ENCODE measurements around the gene HPCAL1.

The HPCAL1 gene

DNA sequence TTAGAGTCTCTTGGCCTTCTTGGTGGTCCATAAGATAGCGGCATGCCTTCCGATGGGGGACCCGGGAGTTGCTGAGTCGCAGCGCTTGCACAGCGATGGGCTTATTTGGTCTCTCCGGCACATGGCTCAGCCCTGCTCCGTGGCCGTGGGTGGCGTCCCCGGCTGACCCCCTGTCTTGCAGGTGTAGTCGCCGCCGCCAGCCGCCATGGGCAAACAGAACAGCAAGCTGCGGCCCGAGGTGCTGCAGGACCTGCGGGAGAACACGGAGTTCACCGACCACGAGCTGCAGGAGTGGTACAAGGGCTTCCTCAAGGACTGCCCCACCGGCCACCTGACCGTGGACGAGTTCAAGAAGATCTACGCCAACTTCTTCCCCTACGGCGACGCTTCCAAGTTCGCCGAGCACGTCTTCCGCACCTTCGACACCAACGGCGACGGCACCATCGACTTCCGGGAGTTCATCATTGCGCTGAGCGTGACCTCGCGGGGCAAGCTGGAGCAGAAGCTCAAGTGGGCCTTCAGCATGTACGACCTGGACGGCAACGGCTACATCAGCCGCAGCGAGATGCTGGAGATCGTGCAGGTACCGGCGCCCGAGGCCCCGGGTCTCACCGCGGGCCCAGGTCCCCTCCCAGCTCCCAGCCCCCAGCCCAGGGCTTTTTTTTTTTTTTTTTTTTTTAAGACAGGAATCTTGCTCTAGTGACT, 117.0 kb downstream of the HPCAL1 start:
- H3K4me3 ChIP-seq (ENCODE audit: low read depth, low read length), result no peak overlapping the region
- no peaks in the 10 kb centered on the region for H3K36me3 ChIP-seq (ENCODE audit: insufficient read depth, low read length)
- H3K79me2 ChIP-seq (ENCODE audit: control insufficient read depth, insufficient read depth, low read length, unreplicated experiment), result peaks cover 2% of the 10 kb centered on the region
- H3K27me3 ChIP-seq (ENCODE audit: insufficient read depth, low read length), result no peaks in the 10 kb centered on the region
- no peak overlapping the region for H2AFZ ChIP-seq (ENCODE audit: low read length, unreplicated experiment)
- no peaks in the 10 kb centered on the region for H3K4me1 ChIP-seq (ENCODE audit: control insufficient read depth, insufficient read depth, low read length, unreplicated experiment)
- no peak overlapping the region for H3K27ac ChIP-seq (ENCODE audit: low read depth, low read length)

DNA sequence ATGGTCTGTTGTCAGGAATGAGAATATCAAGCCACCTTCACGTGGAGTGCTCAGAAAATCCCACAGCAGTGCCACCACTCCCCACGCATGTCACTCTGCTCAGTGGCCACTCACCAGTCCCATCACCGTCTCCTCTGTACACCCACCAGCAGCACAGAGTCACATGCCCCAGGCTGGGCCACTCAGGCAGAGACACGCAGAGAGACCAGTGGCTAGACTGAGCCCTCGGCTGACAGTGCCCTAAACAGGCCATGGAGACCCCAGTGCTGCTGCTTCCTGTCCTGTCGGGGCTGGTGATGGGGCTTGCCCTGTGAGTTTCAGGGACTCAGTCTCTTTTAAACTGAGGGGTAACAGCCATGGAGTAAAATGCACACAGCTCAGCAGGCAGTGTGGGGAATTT, 119.5 kb downstream of the HPCAL1 start:
- H3K27ac ChIP-seq (ENCODE audit: low read depth, low read length), result no peak overlapping the region
- no peak overlapping the region for H2AFZ ChIP-seq (ENCODE audit: low read length, unreplicated experiment)
- no peaks in the 10 kb centered on the region for H3K27me3 ChIP-seq (ENCODE audit: insufficient read depth, low read length)
- no peaks in the 10 kb centered on the region for H3K36me3 ChIP-seq (ENCODE audit: insufficient read depth, low read length)
- no peaks in the 10 kb centered on the region for H3K4me1 ChIP-seq (ENCODE audit: control insufficient read depth, insufficient read depth, low read length, unreplicated experiment)
- no peaks in the 10 kb centered on the region for H3K79me2 ChIP-seq (ENCODE audit: control insufficient read depth, insufficient read depth, low read length, unreplicated experiment)
- no peak overlapping the region for H3K4me3 ChIP-seq (ENCODE audit: low read depth, low read length)

DNA sequence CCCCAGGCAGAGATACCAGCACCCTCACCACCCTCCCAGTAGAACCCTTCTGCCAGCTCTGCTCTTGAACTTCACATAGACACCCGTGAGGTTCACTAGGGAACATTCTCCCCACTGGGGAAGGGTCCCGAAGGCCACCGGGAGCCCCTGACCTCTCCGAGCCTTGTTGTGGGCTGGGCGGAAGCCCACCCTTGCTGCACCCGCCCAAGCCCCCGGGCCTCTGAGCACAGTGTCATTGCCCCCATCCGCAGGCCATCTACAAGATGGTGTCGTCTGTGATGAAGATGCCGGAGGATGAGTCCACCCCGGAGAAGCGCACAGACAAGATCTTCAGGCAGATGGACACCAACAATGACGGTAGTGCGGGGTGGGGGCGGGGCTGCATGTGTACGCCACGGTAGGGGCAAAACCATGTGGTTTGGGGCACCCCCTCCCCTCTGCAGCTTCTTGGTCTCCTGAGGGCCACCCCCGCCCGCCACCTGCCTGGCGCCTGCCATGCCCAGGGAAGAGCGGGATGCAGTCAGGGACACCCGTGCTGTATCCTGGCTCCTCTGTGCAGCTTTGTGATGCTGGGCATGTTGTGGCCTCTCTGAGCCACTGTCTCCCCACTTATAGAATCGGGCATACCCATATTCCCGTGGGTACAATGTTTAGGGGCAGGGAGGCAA, 120.2 kb downstream of the HPCAL1 start:
- H3K36me3 ChIP-seq (ENCODE audit: insufficient read depth, low read length), result no peaks in the 10 kb centered on the region
- no peak overlapping the region for H3K4me3 ChIP-seq (ENCODE audit: low read depth, low read length)
- no peaks in the 10 kb centered on the region for H3K79me2 ChIP-seq (ENCODE audit: control insufficient read depth, insufficient read depth, low read length, unreplicated experiment)
- no peaks in the 10 kb centered on the region for H3K27me3 ChIP-seq (ENCODE audit: insufficient read depth, low read length)
- no peaks in the 10 kb centered on the region for H3K4me1 ChIP-seq (ENCODE audit: control insufficient read depth, insufficient read depth, low read length, unreplicated experiment)
- H2AFZ ChIP-seq (ENCODE audit: low read length, unreplicated experiment), result no peak overlapping the region
- no peak overlapping the region for H3K27ac ChIP-seq (ENCODE audit: low read depth, low read length)

DNA sequence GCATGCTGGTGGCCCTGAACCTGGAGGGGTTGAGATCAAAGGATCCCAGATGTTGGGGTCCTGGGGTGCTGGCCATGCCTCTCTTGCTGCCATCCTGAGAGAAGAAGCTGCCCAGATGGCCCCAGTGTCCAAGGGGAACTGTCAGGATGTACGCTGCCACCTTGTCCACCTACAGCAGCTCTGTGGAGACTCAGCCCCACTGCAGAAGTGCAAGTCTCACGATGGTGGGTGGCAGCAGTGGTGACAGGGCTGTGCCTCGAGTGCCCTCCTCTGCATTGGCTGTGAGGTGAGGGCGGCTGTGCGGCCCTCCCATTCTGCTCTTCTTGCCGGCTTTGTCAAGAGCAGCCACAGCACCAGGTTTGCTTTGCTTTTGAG, 120.7 kb downstream of the HPCAL1 start:
- Histone ChIP-seq H3K36me3 (ENCODE audit: insufficient read depth, low read length) (no peaks in the 10 kb centered on the region), H3K4me3 (ENCODE audit: low read depth, low read length) (no peak overlapping the region), H2AFZ (ENCODE audit: low read length, unreplicated experiment) (no peak overlapping the region), H3K79me2 (ENCODE audit: control insufficient read depth, insufficient read depth, low read length, unreplicated experiment) (no peaks in the 10 kb centered on the region), H3K27ac (ENCODE audit: low read depth, low read length) (no peak overlapping the region), H3K4me1 (ENCODE audit: control insufficient read depth, insufficient read depth, low read length, unreplicated experiment) (no peaks in the 10 kb centered on the region), H3K27me3 (ENCODE audit: insufficient read depth, low read length) (no peaks in the 10 kb centered on the region)

DNA sequence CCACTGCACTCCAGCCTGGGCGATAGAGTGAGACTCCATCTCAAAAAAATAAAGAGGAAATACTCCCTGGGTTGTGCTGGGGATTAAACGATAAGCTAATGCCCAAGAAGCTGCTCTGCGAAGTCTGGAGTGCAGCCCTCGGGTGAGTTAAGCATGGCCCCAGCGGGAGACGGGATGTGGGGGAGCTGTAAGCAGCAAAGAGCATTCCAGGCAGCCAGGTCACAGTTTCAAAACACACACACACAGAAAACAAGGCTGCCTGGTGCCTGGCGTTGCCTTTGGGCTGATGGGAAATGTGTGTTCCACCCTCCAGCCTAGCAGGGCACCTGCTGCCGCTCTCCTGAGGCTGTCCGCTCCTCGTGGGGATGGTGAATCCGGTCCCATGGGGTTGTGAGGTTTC, 121.3 kb downstream of the HPCAL1 start:
- peaks cover 5% of the 10 kb centered on the region for H3K4me1 ChIP-seq (ENCODE audit: control insufficient read depth, insufficient read depth, low read length, unreplicated experiment)
- no peaks in the 10 kb centered on the region for H3K27me3 ChIP-seq (ENCODE audit: insufficient read depth, low read length)
- no peaks in the 10 kb centered on the region for H3K79me2 ChIP-seq (ENCODE audit: control insufficient read depth, insufficient read depth, low read length, unreplicated experiment)
- no peak overlapping the region for H3K27ac ChIP-seq (ENCODE audit: low read depth, low read length)
- no peaks in the 10 kb centered on the region for H3K36me3 ChIP-seq (ENCODE audit: insufficient read depth, low read length)
- H2AFZ ChIP-seq (ENCODE audit: low read length, unreplicated experiment), result no peak overlapping the region
- H3K4me3 ChIP-seq (ENCODE audit: low read depth, low read length), result no peak overlapping the region

DNA sequence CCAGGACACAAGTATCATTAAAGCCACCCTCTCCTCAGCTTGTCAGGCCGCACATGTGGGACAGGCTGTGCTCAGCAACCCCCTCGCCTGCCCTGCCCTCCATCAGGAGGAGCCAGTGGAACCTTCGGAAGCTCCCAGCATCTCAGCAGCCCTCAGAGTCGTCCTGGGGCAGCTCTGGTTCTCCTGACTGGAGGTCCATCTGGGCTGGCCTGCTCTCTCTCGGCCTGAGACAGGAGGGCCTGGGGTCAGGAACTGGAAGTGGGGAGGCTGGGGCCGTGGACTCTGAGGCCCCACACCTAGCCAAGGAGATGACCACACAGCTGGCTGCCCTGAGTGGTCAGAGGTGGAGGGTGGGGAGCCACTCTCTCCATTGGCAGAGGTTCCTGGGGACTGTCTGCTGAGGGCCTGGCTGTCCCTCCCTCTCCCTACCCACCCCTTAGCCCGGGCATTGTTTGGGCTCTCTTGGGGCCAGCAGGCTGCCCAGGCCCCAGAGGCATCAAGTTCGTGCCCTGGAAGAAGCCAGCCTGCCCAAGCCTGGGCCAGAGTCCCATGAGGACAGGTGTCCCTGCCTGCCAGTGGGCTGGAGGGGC, 122.3 kb downstream of the HPCAL1 start:
- no peaks in the 10 kb centered on the region for H3K79me2 ChIP-seq (ENCODE audit: control insufficient read depth, insufficient read depth, low read length, unreplicated experiment)
- H3K4me1 ChIP-seq (ENCODE audit: control insufficient read depth, insufficient read depth, low read length, unreplicated experiment), result peaks cover 5% of the 10 kb centered on the region
- no peak overlapping the region for H2AFZ ChIP-seq (ENCODE audit: low read length, unreplicated experiment)
- no peaks in the 10 kb centered on the region for H3K36me3 ChIP-seq (ENCODE audit: insufficient read depth, low read length)
- no peak overlapping the region for H3K4me3 ChIP-seq (ENCODE audit: low read depth, low read length)
- no peak overlapping the region for H3K27ac ChIP-seq (ENCODE audit: low read depth, low read length)
- no peaks in the 10 kb centered on the region for H3K27me3 ChIP-seq (ENCODE audit: insufficient read depth, low read length)

DNA sequence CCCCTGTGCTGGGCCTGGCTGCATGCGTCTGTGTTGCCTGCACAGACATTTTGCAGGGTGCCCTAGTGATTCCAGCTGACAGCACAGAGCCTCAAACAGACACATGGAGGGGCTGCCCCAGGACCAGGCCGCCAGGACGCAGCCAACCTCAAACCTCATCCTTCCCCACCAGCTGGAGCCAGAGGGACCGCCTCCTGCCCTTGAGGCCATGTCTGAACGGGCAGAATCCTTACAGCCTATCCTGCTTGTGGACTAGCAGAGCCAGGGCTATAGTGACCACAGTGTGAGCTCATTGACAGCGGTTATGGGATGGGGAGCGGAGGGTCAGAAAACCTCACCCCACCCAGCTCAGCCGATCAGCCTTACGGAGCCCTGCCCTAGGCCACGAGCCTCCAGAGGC, 123.0 kb downstream of the HPCAL1 start:
- Histone ChIP-seq H3K36me3 (ENCODE audit: insufficient read depth, low read length) (no peaks in the 10 kb centered on the region), H3K27ac (ENCODE audit: low read depth, low read length) (no peak overlapping the region), H3K4me1 (ENCODE audit: control insufficient read depth, insufficient read depth, low read length, unreplicated experiment) (peaks cover 5% of the 10 kb centered on the region)

DNA sequence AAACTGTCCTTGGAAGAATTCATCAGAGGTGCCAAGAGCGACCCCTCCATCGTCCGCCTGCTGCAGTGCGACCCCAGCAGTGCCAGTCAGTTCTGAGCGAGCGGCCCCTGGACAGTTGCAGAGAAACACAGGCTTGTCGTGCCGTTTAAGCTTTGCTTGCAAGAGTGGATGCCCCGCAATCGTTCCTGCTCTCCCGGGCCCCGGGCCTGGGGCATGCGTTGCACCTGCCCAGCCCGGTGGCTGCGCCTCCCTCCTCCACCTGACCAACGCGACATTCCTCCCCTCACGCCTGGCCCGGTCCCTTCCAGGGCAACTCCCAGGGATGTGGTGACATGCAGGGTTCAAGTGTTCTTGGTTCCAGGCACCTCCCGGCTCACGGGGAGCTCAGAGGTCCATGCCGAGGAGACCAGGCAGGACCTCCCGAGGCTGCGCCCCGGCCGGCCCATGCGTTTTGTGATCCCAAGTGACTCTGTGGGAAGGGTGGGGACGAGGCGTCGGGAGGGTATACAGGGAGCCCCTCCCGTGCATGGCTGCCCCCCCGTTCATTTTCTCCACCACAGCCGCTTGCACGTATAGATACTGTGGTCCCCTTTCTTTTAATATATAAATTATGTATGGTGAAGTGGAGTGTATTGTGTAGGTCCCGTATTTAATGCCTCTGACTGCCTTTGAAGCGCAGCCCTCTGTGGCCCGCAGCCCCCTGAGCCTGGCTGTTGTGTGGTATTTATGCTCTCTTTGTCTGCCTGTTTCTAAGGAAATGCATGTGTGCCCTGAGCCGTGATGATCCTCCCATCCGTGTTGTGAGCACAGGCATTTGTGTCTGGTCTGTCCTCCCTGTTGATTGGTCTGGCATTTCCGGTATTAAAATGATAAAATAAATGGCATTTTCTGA, 124.3 kb downstream of the HPCAL1 start:
- peaks cover 5% of the 10 kb centered on the region for H3K4me1 ChIP-seq (ENCODE audit: control insufficient read depth, insufficient read depth, low read length, unreplicated experiment)
- no peak overlapping the region for H2AFZ ChIP-seq (ENCODE audit: low read length, unreplicated experiment)
- no peaks in the 10 kb centered on the region for H3K27me3 ChIP-seq (ENCODE audit: insufficient read depth, low read length)

More for the DNA sequence above, 123.0 kb downstream of the HPCAL1 start:
- H2AFZ ChIP-seq (ENCODE audit: low read length, unreplicated experiment), result no peak overlapping the region
- no peaks in the 10 kb centered on the region for H3K27me3 ChIP-seq (ENCODE audit: insufficient read depth, low read length)
- no peak overlapping the region for H3K4me3 ChIP-seq (ENCODE audit: low read depth, low read length)
- no peaks in the 10 kb centered on the region for H3K79me2 ChIP-seq (ENCODE audit: control insufficient read depth, insufficient read depth, low read length, unreplicated experiment)

DNA sequence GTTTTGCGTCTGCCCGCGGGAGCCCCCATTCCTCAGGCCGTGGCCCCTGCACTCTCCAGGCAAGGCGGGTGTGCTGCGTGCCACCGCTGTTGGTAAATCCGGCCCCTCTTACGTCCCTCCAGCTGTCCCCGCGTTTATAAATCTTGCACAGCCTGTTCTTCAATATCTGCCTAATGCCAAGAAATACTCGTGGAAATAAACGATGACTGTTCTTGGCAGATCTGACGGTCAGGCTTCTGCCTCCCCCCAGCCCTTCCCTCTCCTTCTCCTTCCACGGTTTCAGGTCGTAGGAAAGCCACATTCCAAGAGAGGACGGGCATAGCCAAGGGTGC, 124.9 kb downstream of the HPCAL1 start:
- Histone ChIP-seq H3K4me1 (ENCODE audit: control insufficient read depth, insufficient read depth, low read length, unreplicated experiment) (peaks cover 9% of the 10 kb centered on the region), H3K4me3 (ENCODE audit: low read depth, low read length) (no peak overlapping the region), H3K79me2 (ENCODE audit: control insufficient read depth, insufficient read depth, low read length, unreplicated experiment) (no peaks in the 10 kb centered on the region), H2AFZ (ENCODE audit: low read length, unreplicated experiment) (no peak overlapping the region), H3K27me3 (ENCODE audit: insufficient read depth, low read length) (no peaks in the 10 kb centered on the region), H3K27ac (ENCODE audit: low read depth, low read length) (no peak overlapping the region), H3K36me3 (ENCODE audit: insufficient read depth, low read length) (no peaks in the 10 kb centered on the region)

More for the DNA sequence above, 124.3 kb downstream of the HPCAL1 start:
- H3K79me2 ChIP-seq (ENCODE audit: control insufficient read depth, insufficient read depth, low read length, unreplicated experiment), result no peaks in the 10 kb centered on the region
- no peak overlapping the region for H3K4me3 ChIP-seq (ENCODE audit: low read depth, low read length)
- no peak overlapping the region for H3K27ac ChIP-seq (ENCODE audit: low read depth, low read length)
- no peaks in the 10 kb centered on the region for H3K36me3 ChIP-seq (ENCODE audit: insufficient read depth, low read length)

DNA sequence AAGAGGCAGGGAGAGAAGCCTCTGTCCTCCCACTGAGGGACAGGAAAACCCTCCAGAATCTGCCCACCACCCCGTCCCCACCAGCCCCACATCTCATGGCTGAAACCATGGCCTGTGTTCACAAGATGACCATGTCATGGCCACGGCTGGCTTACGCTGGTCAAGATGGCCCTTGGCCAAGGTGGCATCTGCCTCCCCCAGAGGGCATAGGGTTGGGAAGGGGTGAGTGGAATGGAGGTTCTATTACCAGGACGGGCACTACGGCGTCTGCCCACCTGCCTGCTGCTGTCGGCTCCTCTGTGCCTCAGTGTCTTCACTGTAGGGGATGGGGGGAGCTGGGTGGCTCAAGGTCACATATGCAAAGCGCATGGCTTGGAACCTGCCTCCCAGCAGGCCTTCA, 125.7 kb downstream of the HPCAL1 start:
- H3K27ac ChIP-seq (ENCODE audit: low read depth, low read length), result no peak overlapping the region
- no peaks in the 10 kb centered on the region for H3K27me3 ChIP-seq (ENCODE audit: insufficient read depth, low read length)
- no peak overlapping the region for H2AFZ ChIP-seq (ENCODE audit: low read length, unreplicated experiment)
- no peaks in the 10 kb centered on the region for H3K79me2 ChIP-seq (ENCODE audit: control insufficient read depth, insufficient read depth, low read length, unreplicated experiment)
- peaks cover 9% of the 10 kb centered on the region for H3K4me1 ChIP-seq (ENCODE audit: control insufficient read depth, insufficient read depth, low read length, unreplicated experiment)
- H3K36me3 ChIP-seq (ENCODE audit: insufficient read depth, low read length), result no peaks in the 10 kb centered on the region
- H3K4me3 ChIP-seq (ENCODE audit: low read depth, low read length), result no peak overlapping the region
